ENCODE results near the gene PCDHGB4. TPM values are rescaled to one million over a fixed set of nuclear protein-coding genes. Genes with fewer than 3 reads are reported as not detected.
"Not testable (repeated sequence)": the region's sequence is repeated elsewhere in the genome, so short reads cannot be mapped to it uniquely, and the experiment has no call there.

PCDHGB4 gene
- total RNA-seq, 4 donors from 2014 or later = 3.1 to 14.8 (median 6.0) TPM

- peaks cover 0 to 4% (median 0%) of the 10 kb centered on the region in 3 donors for H3K4me1 ChIP-seq
- H3K27ac ChIP-seq = no peak overlapping the region
- peaks cover 3 to 96% (median 9%) of the 10 kb centered on the region in 3 donors for H3K9me3 ChIP-seq
- no peak for TF ChIP-seq EP300 (IDR thresholded peaks at IDR 0.05)
- TF ChIP-seq POLR2A (IDR thresholded peaks at IDR 0.05) = no peak
- TF ChIP-seq, protein P1, sequence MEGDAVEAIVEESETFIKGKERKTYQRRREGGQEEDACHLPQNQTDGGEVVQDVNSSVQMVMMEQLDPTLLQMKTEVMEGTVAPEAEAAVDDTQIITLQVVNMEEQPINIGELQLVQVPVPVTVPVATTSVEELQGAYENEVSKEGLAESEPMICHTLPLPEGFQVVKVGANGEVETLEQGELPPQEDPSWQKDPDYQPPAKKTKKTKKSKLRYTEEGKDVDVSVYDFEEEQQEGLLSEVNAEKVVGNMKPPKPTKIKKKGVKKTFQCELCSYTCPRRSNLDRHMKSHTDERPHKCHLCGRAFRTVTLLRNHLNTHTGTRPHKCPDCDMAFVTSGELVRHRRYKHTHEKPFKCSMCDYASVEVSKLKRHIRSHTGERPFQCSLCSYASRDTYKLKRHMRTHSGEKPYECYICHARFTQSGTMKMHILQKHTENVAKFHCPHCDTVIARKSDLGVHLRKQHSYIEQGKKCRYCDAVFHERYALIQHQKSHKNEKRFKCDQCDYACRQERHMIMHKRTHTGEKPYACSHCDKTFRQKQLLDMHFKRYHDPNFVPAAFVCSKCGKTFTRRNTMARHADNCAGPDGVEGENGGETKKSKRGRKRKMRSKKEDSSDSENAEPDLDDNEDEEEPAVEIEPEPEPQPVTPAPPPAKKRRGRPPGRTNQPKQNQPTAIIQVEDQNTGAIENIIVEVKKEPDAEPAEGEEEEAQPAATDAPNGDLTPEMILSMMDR (IDR thresholded peaks at IDR 0.05) = no peak
- TF ChIP-seq POLR2AphosphoS5 (IDR thresholded peaks at IDR 0.05) = no peak
- H3K36me3 ChIP-seq = peaks cover 0 to 10% of the 10 kb centered on the region in 2 donors
- no peak for ATAC-seq
- WGBS, 2 donors (ENCODE audit: low coverage in 1 of 2) = 40% methylated on average over 3 of the region's 61 CpGs; no CpG with 5 or more reads in 1 of the 2 donors
- no peak overlapping the region for H3K4me3 ChIP-seq
- peaks cover 8% of the 10 kb centered on the region for H3K27me3 ChIP-seq
Measured at GRCh38 chr5:141399555-141400258, 12.2 kb downstream of the PCDHGB4 start.

DNA sequence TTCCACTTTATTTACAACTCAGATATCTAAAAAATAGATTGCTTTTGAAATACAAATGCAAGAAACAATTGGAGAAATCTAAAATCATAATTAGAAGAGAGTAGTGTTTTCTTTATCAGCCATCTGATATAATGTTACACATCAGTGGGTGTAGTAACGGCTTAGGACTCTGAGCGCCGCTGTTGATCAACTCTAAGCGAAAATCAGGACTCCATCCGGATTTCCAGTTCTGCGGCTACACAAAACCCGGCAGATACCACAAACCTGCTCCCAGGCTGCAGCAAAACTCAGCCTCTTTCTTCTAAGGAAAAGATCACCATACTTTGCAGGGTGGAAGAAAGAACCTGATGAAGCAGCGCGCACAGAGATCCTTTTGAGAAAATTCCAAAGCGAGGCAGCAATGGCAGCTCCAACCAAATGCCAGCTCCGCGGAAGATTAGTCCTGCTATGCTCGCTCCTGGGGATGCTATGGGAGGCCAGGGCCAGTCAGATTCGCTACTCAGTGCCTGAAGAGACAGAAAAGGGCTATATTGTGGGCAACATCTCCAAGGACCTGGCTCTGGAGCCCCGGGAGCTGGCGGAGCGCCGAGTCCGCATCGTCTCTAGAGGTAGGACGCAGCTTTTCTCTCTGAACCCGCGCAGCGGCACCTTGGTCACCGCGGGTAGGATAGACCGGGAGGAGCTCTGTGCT is 15.2 kb downstream of the PCDHGB4 start, which contains the start of gene PCDHGA9:
Gene PCDHGA9 (plus strand): TSS at position 226 of the 691 bp plus-strand sequence. CDS start 175 bp downstream, at position 401.
- ATAC-seq = no peak
- WGBS, 2 donors (ENCODE audit: low coverage in 1 of 2) = 13 to 14% methylated on average over 16 to 20 of the region's 27 CpGs
- H3K9me3 ChIP-seq = peaks cover 3 to 95% (median 15%) of the 10 kb centered on the region in 3 donors
- H3K36me3 ChIP-seq = peaks cover 0 to 17% of the 10 kb centered on the region in 2 donors
- H3K27me3 ChIP-seq = peaks cover 8% of the 10 kb centered on the region
- peaks cover 0 to 4% (median 0%) of the 10 kb centered on the region in 3 donors for H3K4me1 ChIP-seq
- no peak within 1 kb of the TSS for H3K27ac ChIP-seq
- no peak for TF ChIP-seq POLR2AphosphoS5 (IDR thresholded peaks at IDR 0.05)
- TF ChIP-seq, protein P1 (IDR thresholded peaks at IDR 0.05) = peak in 1 of 4 experiments; percentile 23
- TF ChIP-seq EP300 (IDR thresholded peaks at IDR 0.05) = no peak
- no peak for TF ChIP-seq POLR2A (IDR thresholded peaks at IDR 0.05)
- peak within 1 kb of the TSS; percentile 8 to 34 for H3K4me3 ChIP-seq

GRCh38 chr5:141403387-141403786 is 15.9 kb downstream of the PCDHGB4 start:
- TF ChIP-seq, protein P1 (IDR thresholded peaks at IDR 0.05) = no peak
- TF ChIP-seq EP300 (IDR thresholded peaks at IDR 0.05) (no peak), POLR2A (IDR thresholded peaks at IDR 0.05) (no peak), POLR2AphosphoS5 (IDR thresholded peaks at IDR 0.05) (no peak)
- no peak overlapping the region for H3K27ac ChIP-seq
- 21 to 25% methylated on average over 5 to 22 of the region's 22 CpGs for WGBS, 2 donors (ENCODE audit: low coverage in 1 of 2)
- H3K4me1 ChIP-seq = peaks cover 0 to 4% (median 0%) of the 10 kb centered on the region in 3 donors
- H3K4me3 ChIP-seq = peak overlapping the region in 1 of 2 donors; percentile 34
- H3K36me3 ChIP-seq = peaks cover 0 to 22% of the 10 kb centered on the region in 2 donors
- peaks cover 8% of the 10 kb centered on the region for H3K27me3 ChIP-seq
- H3K9me3 ChIP-seq = peaks cover 3 to 98% (median 15%) of the 10 kb centered on the region in 3 donors
- no peak for ATAC-seq

- peaks cover 0 to 99% (median 21%) of the 10 kb centered on the region in 3 donors for H3K9me3 ChIP-seq
- H3K36me3 ChIP-seq = peaks cover 0 to 33% of the 10 kb centered on the region in 2 donors
- TF ChIP-seq, protein P1 (IDR thresholded peaks at IDR 0.05) = peak in 3 of 4 experiments; percentile 23 to 55 (median 33)
- WGBS, 2 donors (ENCODE audit: low coverage in 1 of 2) = 10 to 20% methylated on average over 15 to 18 of the region's 51 CpGs
- peak within 1 kb of the TSS in 2 of 4 donors; percentile 35 to 48 for H3K27ac ChIP-seq
- H3K4me1 ChIP-seq, ATAC-seq, H3K27me3 ChIP-seq: not testable (repeated sequence)
- H3K4me3 ChIP-seq = peak within 1 kb of the TSS; percentile 16 to 41
Measured at GRCh38 chr5:141407790-141408505, 20.4 kb downstream of the PCDHGB4 start, which contains the start of gene PCDHGB6. PCDHGB6 (plus strand) TSS chr5:141408021; CDS start chr5:141408203, 182 bp downstream.
